ENCODE results near the gene RPN2.

RPN2 gene

GRCh38 chr20:37247547-37247946, 68.4 kb downstream of the RPN2 start:
- DNase-seq, result no peak
- Histone ChIP-seq H4K8ac (ENCODE audit: low read length) (no peak overlapping the region), H3K9ac (ENCODE audit: low read length) (no peak overlapping the region), H3K4me1 (ENCODE audit: control insufficient read depth, insufficient read depth, low read depth, low read length) (no peaks in the 10 kb centered on the region), H3K27me3 (ENCODE audit: control insufficient read depth in 1 of 2, insufficient read depth in 1 of 2, low read length in 2 of 2) (no peaks in the 10 kb centered on the region), H2BK12ac (ENCODE audit: low read length in 2 of 2) (no peak overlapping the region), H2BK15ac (ENCODE audit: low read depth, poor library complexity, severe bottlenecking) (no peak overlapping the region), H3K4me3 (ENCODE audit: insufficient read depth in 1 of 2, low read depth in 1 of 2, low read length in 2 of 2) (no peak overlapping the region), H3K27ac (ENCODE audit: low read length, poor library complexity, severe bottlenecking) (no peak overlapping the region), H3K79me1 (replicated peaks; ENCODE audit: low read length, poor library complexity, severe bottlenecking) (no peaks in the 10 kb centered on the region), H3K4me2 (ENCODE audit: low read length, poor library complexity, severe bottlenecking) (no peak overlapping the region), H3K36me3 (ENCODE audit: control insufficient read depth in 1 of 2, insufficient read depth in 2 of 2, low read depth in 1 of 2, low read length in 2 of 2) (peaks cover 22 to 23% of the 10 kb centered on the region in 2 experiments), H4K91ac (ENCODE audit: low read length) (no peak overlapping the region), H3K23ac (ENCODE audit: low read length in 2 of 2) (no peak overlapping the region), H3K14ac (ENCODE audit: low read length in 2 of 2) (no peak overlapping the region), H3K18ac (ENCODE audit: low read depth in 1 of 2, low read length in 2 of 2) (no peak overlapping the region), H2AK5ac (ENCODE audit: low read length, severe bottlenecking) (no peak overlapping the region), H2AFZ (ENCODE audit: low read depth, low read length) (no peak overlapping the region), H2BK120ac (ENCODE audit: low read depth, low read length) (no peak overlapping the region), H3K9me3 (ENCODE audit: control insufficient read depth, low read length) (no peaks in the 10 kb centered on the region), H3K4ac (ENCODE audit: low read depth in 1 of 2, low read length in 2 of 2) (no peak overlapping the region), H2BK5ac (ENCODE audit: low read depth, low read length, poor library complexity, severe bottlenecking) (no peak overlapping the region)
- WGBS, result 90% methylated on average over 1 of the region's 1 CpG

- H3K18ac ChIP-seq (ENCODE audit: low read depth in 1 of 2, low read length in 2 of 2), result no peak overlapping the region
- no peak overlapping the region for H3K4ac ChIP-seq (ENCODE audit: low read depth in 1 of 2, low read length in 2 of 2)
- DNase-seq, result no peak
- H2BK5ac ChIP-seq (ENCODE audit: low read depth, low read length, poor library complexity, severe bottlenecking), result no peak overlapping the region
- peaks cover 4% of the 10 kb centered on the region for H3K9me3 ChIP-seq (ENCODE audit: control insufficient read depth, low read length)
- no peaks in the 10 kb centered on the region for H3K79me1 ChIP-seq (replicated peaks; ENCODE audit: low read length, poor library complexity, severe bottlenecking)
- no peak overlapping the region for H3K23ac ChIP-seq (ENCODE audit: low read length in 2 of 2)
- peaks cover 4 to 5% of the 10 kb centered on the region in 2 experiments for H3K27me3 ChIP-seq (ENCODE audit: control insufficient read depth in 1 of 2, insufficient read depth in 1 of 2, low read length in 2 of 2)
- H2AK5ac ChIP-seq (ENCODE audit: low read length, severe bottlenecking), result no peak overlapping the region
- no peak overlapping the region for H3K14ac ChIP-seq (ENCODE audit: low read length in 2 of 2)
- H3K4me2 ChIP-seq (ENCODE audit: low read length, poor library complexity, severe bottlenecking), result no peak overlapping the region
- no peak overlapping the region for H4K91ac ChIP-seq (ENCODE audit: low read length)
- H2BK120ac ChIP-seq (ENCODE audit: low read depth, low read length), result no peak overlapping the region
- no peaks in the 10 kb centered on the region for H3K4me1 ChIP-seq (ENCODE audit: control insufficient read depth, insufficient read depth, low read depth, low read length)
- no peak overlapping the region for H2BK15ac ChIP-seq (ENCODE audit: low read depth, poor library complexity, severe bottlenecking)
- peaks cover 5 to 8% of the 10 kb centered on the region in 2 experiments for H3K36me3 ChIP-seq (ENCODE audit: control insufficient read depth in 1 of 2, insufficient read depth in 2 of 2, low read depth in 1 of 2, low read length in 2 of 2)
- no peak overlapping the region for H4K8ac ChIP-seq (ENCODE audit: low read length)
- no peak overlapping the region for H3K9ac ChIP-seq (ENCODE audit: low read length)
- WGBS, result 89% methylated on average over 2 of the region's 2 CpGs
- H3K4me3 ChIP-seq (ENCODE audit: insufficient read depth in 1 of 2, low read depth in 1 of 2, low read length in 2 of 2), result no peak overlapping the region
- no peak overlapping the region for H3K27ac ChIP-seq (ENCODE audit: low read length, poor library complexity, severe bottlenecking)
- H2BK12ac ChIP-seq (ENCODE audit: low read length in 2 of 2), result no peak overlapping the region
- no peak overlapping the region for H2AFZ ChIP-seq (ENCODE audit: low read depth, low read length)
These were observed 70.2 kb downstream of the RPN2 start for GRCh38 chr20:37249304-37249703.

GRCh38 chr20:37251825-37252477, 72.8 kb downstream of the RPN2 start:
- 83% methylated on average over 15 of the region's 15 CpGs for WGBS
- H3K4ac ChIP-seq (ENCODE audit: low read depth in 1 of 2, low read length in 2 of 2), result no peak overlapping the region

GRCh38 chr20:37253087-37253486, 74.0 kb downstream of the RPN2 start:
- H2BK15ac ChIP-seq (ENCODE audit: low read depth, poor library complexity, severe bottlenecking), result no peak overlapping the region
- no peak overlapping the region for H3K4me2 ChIP-seq (ENCODE audit: low read length, poor library complexity, severe bottlenecking)
- H2BK5ac ChIP-seq (ENCODE audit: low read depth, low read length, poor library complexity, severe bottlenecking), result no peak overlapping the region
- H4K8ac ChIP-seq (ENCODE audit: low read length), result no peak overlapping the region
- DNase-seq, result no peak
- peaks cover 8% of the 10 kb centered on the region for H3K9me3 ChIP-seq (ENCODE audit: control insufficient read depth, low read length)
- no peak overlapping the region for H2AFZ ChIP-seq (ENCODE audit: low read depth, low read length)
- no peak overlapping the region for H4K91ac ChIP-seq (ENCODE audit: low read length)
- no peak overlapping the region for H2BK120ac ChIP-seq (ENCODE audit: low read depth, low read length)
- H3K4ac ChIP-seq (ENCODE audit: low read depth in 1 of 2, low read length in 2 of 2), result no peak overlapping the region
- H2BK12ac ChIP-seq (ENCODE audit: low read length in 2 of 2), result no peak overlapping the region
- no peak overlapping the region for H3K9ac ChIP-seq (ENCODE audit: low read length)
- no peak overlapping the region for H3K23ac ChIP-seq (ENCODE audit: low read length in 2 of 2)
- no peak overlapping the region for H3K18ac ChIP-seq (ENCODE audit: low read depth in 1 of 2, low read length in 2 of 2)
- no peak overlapping the region for H3K4me3 ChIP-seq (ENCODE audit: insufficient read depth in 1 of 2, low read depth in 1 of 2, low read length in 2 of 2)
- 94% methylated on average over 12 of the region's 12 CpGs for WGBS
- H2AK5ac ChIP-seq (ENCODE audit: low read length, severe bottlenecking), result no peak overlapping the region
- peaks cover 20 to 30% of the 10 kb centered on the region in 2 experiments for H3K27me3 ChIP-seq (ENCODE audit: control insufficient read depth in 1 of 2, insufficient read depth in 1 of 2, low read length in 2 of 2)
- no peaks in the 10 kb centered on the region for H3K79me1 ChIP-seq (replicated peaks; ENCODE audit: low read length, poor library complexity, severe bottlenecking)
- H3K36me3 ChIP-seq (ENCODE audit: control insufficient read depth in 1 of 2, insufficient read depth in 2 of 2, low read depth in 1 of 2, low read length in 2 of 2), result no peaks in the 10 kb centered on the region
- peaks cover 1% of the 10 kb centered on the region for H3K4me1 ChIP-seq (ENCODE audit: control insufficient read depth, insufficient read depth, low read depth, low read length)
- H3K27ac ChIP-seq (ENCODE audit: low read length, poor library complexity, severe bottlenecking), result no peak overlapping the region
- H3K14ac ChIP-seq (ENCODE audit: low read length in 2 of 2), result no peak overlapping the region

More at GRCh38 chr20:37251825-37252477, 72.8 kb downstream of the RPN2 start:
- Histone ChIP-seq H3K14ac (ENCODE audit: low read length in 2 of 2) (no peak overlapping the region), H3K9ac (ENCODE audit: low read length) (no peak overlapping the region), H3K9me3 (ENCODE audit: control insufficient read depth, low read length) (peaks cover 8% of the 10 kb centered on the region), H3K27ac (ENCODE audit: low read length, poor library complexity, severe bottlenecking) (no peak overlapping the region), H3K18ac (ENCODE audit: low read depth in 1 of 2, low read length in 2 of 2) (no peak overlapping the region), H4K91ac (ENCODE audit: low read length) (no peak overlapping the region), H3K4me2 (ENCODE audit: low read length, poor library complexity, severe bottlenecking) (no peak overlapping the region), H2BK15ac (ENCODE audit: low read depth, poor library complexity, severe bottlenecking) (no peak overlapping the region), H2BK12ac (ENCODE audit: low read length in 2 of 2) (no peak overlapping the region), H2AK5ac (ENCODE audit: low read length, severe bottlenecking) (no peak overlapping the region), H2BK120ac (ENCODE audit: low read depth, low read length) (no peak overlapping the region), H2AFZ (ENCODE audit: low read depth, low read length) (no peak overlapping the region), H2BK5ac (ENCODE audit: low read depth, low read length, poor library complexity, severe bottlenecking) (no peak overlapping the region), H3K4me3 (ENCODE audit: insufficient read depth in 1 of 2, low read depth in 1 of 2, low read length in 2 of 2) (no peak overlapping the region), H3K79me1 (replicated peaks; ENCODE audit: low read length, poor library complexity, severe bottlenecking) (no peaks in the 10 kb centered on the region), H3K36me3 (ENCODE audit: control insufficient read depth in 1 of 2, insufficient read depth in 2 of 2, low read depth in 1 of 2, low read length in 2 of 2) (no peaks in the 10 kb centered on the region), H3K4me1 (ENCODE audit: control insufficient read depth, insufficient read depth, low read depth, low read length) (no peaks in the 10 kb centered on the region), H4K8ac (ENCODE audit: low read length) (no peak overlapping the region), H3K23ac (ENCODE audit: low read length in 2 of 2) (no peak overlapping the region), H3K27me3 (ENCODE audit: control insufficient read depth in 1 of 2, insufficient read depth in 1 of 2, low read length in 2 of 2) (peaks cover 13 to 19% of the 10 kb centered on the region in 2 experiments)
- no peak for DNase-seq
